Fibroblast of villous mesenchyme (primary cell): ENCODE data around the gene CNIH1. TPM values are rescaled to one million over a fixed set of nuclear protein-coding genes. Genes with fewer than 3 reads are reported as not detected.
"Not testable (repeated sequence)": the region's sequence is repeated elsewhere in the genome, so short reads cannot be mapped to it uniquely, and the experiment has no call there.

ENCODE experiments used
- DNase-seq: peaks from one replicate; pipeline ENCODE4 v3.0.0-alpha.2; 2010; ENCODE audit warnings: low read depth
- H3K4me3 ChIP-seq: 2 replicates; pipeline ENCODE4 v1.5.1; 2011; ENCODE audit warnings: low read depth, mild to moderate bottlenecking, low read length
- CTCF ChIP-seq: IDR thresholded peaks from 2 replicates; pipeline ENCODE4 v1.5.1; 2012; ENCODE audit warnings: low read depth, mild to moderate bottlenecking, low read length; ENCODE audit not compliant: insufficient read depth
- total RNA-seq: library from RNA; depleted of rRNA; stranded (reverse); fragments of >200 nt; gene quantifications from 2 replicates; pipeline ENCODE4 v1.2.3, GENCODE V29; 2012

Gene CNIH1
- total RNA-seq, 1 donor = 94.1 TPM

- no peak for TF ChIP-seq CTCF
- H3K4me3 ChIP-seq = no peak overlapping the region
- DNase-seq = no peak
Observed at GRCh38 chr14:54385556-54385955, 55.6 kb downstream of the CNIH1 start.

- DNase-seq = no peak
- no peak for TF ChIP-seq CTCF
Observed at GRCh38 chr14:54383835-54384234, 57.3 kb downstream of the CNIH1 start.

GRCh38 chr14:54381821-54382220 lies 59.4 kb downstream of the CNIH1 start:
- no peak for DNase-seq
- no peak for TF ChIP-seq CTCF
- H3K4me3 ChIP-seq = no peak overlapping the region

More at GRCh38 chr14:54383835-54384234, 57.3 kb downstream of the CNIH1 start:
- no peak overlapping the region for H3K4me3 ChIP-seq

- H3K4me3 ChIP-seq, DNase-seq: not testable (repeated sequence)
Observed at GRCh38 chr14:54380558-54380957, 60.6 kb downstream of the CNIH1 start.

GRCh38 chr14:54378893-54379292 lies 62.3 kb downstream of the CNIH1 start:
- not testable (repeated sequence) for DNase-seq, H3K4me3 ChIP-seq

GRCh38 chr14:54377501-54377900 lies 63.7 kb downstream of the CNIH1 start:
- H3K4me3 ChIP-seq = no peak overlapping the region
- no peak for DNase-seq
- TF ChIP-seq CTCF = no peak

GRCh38 chr14:54374117-54374884 lies 66.9 kb downstream of the CNIH1 start:
- TF ChIP-seq CTCF = no peak
- H3K4me3 ChIP-seq = no peak overlapping the region
- peak; percentile 24 for DNase-seq

Other genes with a start within 250 kb of the CNIH1 start
- gene CDKN3, start 44.4 kb downstream of the CNIH1 start, total RNA-seq = 35.8 and 42.7 TPM in 2 replicates
- 82.1 and 142 TPM in 2 replicates for gene GMFB, start 47.6 kb upstream of the CNIH1 start, total RNA-seq
- 12.2 and 17.3 TPM in 2 replicates for gene CGRRF1, start 68.5 kb upstream of the CNIH1 start, total RNA-seq
- 43.5 and 61.3 TPM in 2 replicates for gene SAMD4A, start 125.8 kb upstream of the CNIH1 start, total RNA-seq